GM23338 (cell line): Measurements from ENCODE around the gene CACNG3.

ENCODE experiments used
- EZH2 ChIP-seq: fragments of 200-600 bp; sonication (generic); IDR thresholded peaks from one replicate; pipeline ENCODE4 v1.8.0; 2017; ENCODE audit warnings: antibody characterized with exemption, mild to moderate bottlenecking, low read depth; ENCODE audit not compliant: unreplicated experiment
- EZH2phosphoT487 ChIP-seq: fragments of 200-600 bp; sonication (generic); IDR thresholded peaks from one replicate; pipeline ENCODE4 v1.8.1; 2018; ENCODE audit warnings: antibody characterized with exemption; ENCODE audit not compliant: unreplicated experiment
- POLR2AphosphoS5 ChIP-seq: IDR thresholded peaks from 2 replicates; pipeline ENCODE4 v1.6.1; 2016; ENCODE audit warnings: antibody characterized with exemption, low read depth
- TF ChIP-seq, protein P1 (sequence below), 2 experiments: fragments of 200-600 bp in 1 of 2; sonication (generic) in 1 of 2; conservative IDR thresholded peaks; 2 replicates each; pipeline versions ENCODE4 v1.5.1 to v1.6.1; 2016 to 2017; ENCODE audit warnings: antibody characterized with exemption in 2 of 2, low read depth in 2 of 2, mild to moderate bottlenecking in 2 of 2, moderate library complexity in 1 of 2
- TF ChIP-seq, protein P2 (sequence below): IDR thresholded peaks from 2 replicates; pipeline ENCODE4 v1.6.1; 2016; ENCODE audit warnings: antibody characterized with exemption

DNA sequence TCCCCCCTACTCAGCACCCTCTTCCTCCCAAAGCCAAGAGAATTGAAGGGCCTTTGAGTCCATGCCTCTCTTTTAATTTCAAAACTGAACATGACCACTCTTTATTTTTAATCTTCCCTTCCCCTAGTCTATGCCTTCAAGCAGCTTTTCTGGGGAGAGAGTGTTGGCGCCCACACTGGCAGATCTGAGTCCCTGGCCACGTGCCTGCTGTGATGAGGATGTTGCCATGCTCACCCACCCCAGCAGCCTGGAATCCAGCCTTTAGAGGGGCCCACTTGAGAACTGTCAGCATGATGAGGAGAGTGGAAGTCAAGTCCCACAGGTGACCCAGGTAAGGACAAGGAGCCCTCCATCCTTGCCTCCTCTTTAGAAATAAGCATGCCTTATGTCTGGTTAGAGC, 20.3 kb upstream of the CACNG3 start:
- TF ChIP-seq, protein P1, sequence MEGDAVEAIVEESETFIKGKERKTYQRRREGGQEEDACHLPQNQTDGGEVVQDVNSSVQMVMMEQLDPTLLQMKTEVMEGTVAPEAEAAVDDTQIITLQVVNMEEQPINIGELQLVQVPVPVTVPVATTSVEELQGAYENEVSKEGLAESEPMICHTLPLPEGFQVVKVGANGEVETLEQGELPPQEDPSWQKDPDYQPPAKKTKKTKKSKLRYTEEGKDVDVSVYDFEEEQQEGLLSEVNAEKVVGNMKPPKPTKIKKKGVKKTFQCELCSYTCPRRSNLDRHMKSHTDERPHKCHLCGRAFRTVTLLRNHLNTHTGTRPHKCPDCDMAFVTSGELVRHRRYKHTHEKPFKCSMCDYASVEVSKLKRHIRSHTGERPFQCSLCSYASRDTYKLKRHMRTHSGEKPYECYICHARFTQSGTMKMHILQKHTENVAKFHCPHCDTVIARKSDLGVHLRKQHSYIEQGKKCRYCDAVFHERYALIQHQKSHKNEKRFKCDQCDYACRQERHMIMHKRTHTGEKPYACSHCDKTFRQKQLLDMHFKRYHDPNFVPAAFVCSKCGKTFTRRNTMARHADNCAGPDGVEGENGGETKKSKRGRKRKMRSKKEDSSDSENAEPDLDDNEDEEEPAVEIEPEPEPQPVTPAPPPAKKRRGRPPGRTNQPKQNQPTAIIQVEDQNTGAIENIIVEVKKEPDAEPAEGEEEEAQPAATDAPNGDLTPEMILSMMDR (conservative IDR thresholded peaks at IDR 0.05; ENCODE audit: low read depth in 2 of 2) = no peak
- no peak for TF ChIP-seq EZH2phosphoT487
- no peak for TF ChIP-seq EZH2
- no peak for TF ChIP-seq POLR2AphosphoS5
- TF ChIP-seq, protein P2, sequence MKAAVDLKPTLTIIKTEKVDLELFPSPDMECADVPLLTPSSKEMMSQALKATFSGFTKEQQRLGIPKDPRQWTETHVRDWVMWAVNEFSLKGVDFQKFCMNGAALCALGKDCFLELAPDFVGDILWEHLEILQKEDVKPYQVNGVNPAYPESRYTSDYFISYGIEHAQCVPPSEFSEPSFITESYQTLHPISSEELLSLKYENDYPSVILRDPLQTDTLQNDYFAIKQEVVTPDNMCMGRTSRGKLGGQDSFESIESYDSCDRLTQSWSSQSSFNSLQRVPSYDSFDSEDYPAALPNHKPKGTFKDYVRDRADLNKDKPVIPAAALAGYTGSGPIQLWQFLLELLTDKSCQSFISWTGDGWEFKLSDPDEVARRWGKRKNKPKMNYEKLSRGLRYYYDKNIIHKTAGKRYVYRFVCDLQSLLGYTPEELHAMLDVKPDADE = no peak
